HuH-7.5 (cell line): Measurements from ENCODE around the gene SHOC2.
A peak's percentile ranks its signal among the peaks of the same experiment; 100 is the strongest.
"Not testable (repeated sequence)": the region's sequence is repeated elsewhere in the genome, so short reads cannot be mapped to it uniquely, and the experiment has no call there.

ENCODE experiments used
- DNase-seq: peaks from one replicate; pipeline ENCODE4 v3.0.0; 2011; ENCODE audit warnings: low spot score

SHOC2 gene

DNA sequence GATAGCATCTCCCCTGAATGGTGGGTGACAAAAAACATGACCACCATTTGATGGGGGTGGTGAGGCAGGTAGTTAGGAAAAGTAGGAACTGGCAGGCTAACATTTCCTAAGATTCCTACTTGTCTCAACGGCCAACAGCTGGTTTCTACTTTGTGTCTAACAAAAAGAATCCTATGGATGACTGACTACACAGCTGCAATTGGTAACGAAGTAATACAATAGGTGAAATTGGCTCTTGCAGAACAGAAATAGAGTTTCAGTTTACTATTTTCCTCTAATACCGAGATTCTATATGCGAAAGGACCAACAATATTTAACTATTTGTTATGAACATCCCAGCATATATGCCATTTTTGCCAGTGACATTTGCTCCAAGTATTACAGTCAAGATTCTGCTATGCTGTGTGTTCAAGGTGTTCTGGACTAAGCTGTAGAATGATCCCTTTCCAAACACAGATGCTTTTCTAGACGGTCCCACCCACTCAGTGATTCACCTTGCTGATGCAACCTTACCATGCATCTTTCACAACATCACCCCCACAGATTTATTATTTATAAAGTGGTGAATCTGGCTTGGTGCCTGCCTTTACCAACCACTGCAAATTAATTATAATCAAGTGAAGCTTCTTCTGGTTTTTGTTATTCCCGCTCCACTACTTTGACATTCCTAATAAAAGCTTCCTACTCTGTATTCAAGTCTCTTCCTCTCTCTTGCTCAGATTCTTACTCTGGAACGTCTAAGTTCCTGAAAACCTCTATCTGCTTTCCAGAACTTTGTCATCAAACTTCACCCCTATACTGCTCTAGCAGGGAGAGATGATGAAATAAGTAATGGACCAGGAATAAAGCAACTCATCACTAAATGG is 17.2 kb upstream of the SHOC2 start:
- DNase-seq: no peak

DNA sequence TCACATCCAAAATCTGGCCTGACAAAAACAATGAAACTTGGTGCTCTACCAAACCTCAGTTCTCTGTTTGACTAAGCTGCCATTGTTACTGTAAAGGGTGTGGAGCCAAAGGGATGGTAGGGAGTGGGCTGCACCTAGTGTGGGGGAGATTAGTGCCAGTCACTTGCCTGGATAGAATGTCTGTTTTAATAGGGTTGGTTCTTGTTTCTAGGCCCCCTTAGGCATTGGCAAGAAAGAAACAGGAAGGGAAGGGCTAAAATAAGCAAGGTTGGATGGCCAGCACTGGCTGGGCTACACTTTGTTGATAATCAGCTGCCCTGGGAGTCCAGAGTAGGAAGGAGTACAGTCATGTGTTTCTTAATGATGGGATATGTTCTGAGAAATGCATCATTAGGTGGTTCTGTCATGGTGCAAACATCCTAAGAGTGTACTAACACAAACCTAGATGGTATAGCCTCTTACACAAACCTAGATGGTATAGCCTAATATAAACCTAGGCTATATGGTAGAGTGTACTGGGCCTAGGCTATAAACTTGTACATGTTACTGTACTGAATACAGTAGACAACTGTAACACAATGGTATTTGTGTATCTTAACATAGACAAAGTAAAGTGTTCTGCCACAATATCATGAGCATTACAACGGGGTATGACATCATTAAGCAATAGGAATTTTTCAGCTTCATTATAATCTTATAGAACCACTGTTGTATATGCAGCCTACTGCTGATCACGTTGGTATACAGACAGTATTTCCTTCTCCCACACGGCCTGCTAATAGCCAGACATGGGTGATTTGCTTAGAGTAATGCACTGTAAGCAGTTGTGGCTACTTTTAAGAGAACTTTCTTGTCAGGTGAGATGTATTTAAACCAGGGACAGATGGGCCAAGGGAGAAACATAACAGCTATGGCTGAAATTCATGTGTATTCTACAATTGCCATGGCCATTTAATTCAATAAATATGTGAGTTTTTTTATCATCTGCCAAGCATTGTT is 15.8 kb upstream of the SHOC2 start:
- no peak for DNase-seq

DNA sequence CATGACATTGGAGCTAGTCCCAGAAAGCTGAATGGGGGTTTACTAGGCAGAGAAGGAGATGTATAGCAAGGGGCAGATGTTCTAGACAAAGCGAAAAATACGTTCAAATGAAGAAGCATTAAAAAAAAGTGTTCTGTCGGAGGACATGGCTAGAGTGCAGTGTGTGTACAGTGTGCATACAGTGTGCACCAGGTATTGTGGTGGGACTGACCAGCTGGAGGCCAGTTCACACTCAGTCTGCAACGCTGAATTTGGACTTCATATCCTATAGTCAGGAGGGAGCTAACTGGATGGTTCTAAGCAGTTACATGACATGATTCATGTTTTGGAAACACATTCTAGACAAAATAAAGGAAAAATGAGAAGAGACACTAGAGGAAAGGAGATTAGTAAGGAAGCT is 9.3 kb upstream of the SHOC2 start:
- no peak for DNase-seq

DNA sequence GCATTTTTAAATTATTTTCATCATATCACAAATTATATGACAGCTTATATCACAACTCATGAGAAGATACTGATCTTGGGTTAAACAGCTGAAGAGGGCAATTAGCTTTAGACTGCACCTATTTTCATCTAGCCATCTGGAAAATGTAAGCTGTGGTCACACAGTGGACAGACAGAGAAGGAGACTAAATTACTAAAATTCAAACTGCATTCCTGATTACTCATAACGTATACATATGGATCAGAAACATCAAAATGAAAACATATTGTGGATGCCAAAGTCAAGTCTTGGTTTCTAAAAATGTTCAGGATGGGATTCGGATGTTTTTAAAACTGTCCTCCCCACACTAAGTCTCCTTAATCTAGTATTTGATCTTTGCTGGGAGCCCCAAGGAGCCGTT is 7.0 kb upstream of the SHOC2 start:
- no peak for DNase-seq

DNA sequence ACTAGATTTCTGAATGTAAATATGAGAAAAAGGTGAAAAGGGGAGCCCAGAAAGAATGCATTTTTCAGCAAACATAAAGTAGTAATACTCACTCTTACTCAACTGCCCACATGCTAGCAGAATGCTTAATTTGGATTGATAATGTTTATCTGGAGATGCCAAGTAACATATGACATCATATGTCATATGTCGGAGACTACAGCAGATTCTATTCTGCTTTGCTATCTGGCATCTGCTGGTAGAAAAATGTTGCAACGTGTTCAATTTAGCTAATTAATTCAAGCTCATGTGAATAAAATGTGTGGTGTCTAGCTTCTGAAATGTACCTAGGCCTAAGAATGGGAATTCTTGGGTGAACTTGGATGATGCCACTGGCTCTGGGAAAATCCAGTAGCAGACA is 5.0 kb upstream of the SHOC2 start:
- DNase-seq: no peak

DNA sequence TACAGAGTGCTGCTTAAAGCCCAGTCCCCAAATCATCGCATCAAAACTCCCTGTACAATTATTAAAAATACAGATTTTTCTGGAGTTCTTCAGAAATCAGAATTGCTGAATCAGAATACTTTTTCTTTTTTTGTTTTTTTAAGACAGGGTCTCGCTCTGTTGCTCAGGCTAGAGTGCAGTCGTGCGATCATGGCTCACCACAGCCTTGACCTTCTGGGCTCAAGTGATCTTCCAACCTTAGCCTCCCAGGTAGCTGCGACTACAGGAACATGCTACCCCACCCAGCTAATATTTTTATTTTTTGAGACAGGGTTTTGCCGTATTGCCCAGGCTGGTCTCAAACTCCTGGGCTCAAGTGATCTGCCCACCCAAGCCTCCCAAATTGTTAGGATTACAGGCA is 4.4 kb upstream of the SHOC2 start:
- no peak for DNase-seq

DNA sequence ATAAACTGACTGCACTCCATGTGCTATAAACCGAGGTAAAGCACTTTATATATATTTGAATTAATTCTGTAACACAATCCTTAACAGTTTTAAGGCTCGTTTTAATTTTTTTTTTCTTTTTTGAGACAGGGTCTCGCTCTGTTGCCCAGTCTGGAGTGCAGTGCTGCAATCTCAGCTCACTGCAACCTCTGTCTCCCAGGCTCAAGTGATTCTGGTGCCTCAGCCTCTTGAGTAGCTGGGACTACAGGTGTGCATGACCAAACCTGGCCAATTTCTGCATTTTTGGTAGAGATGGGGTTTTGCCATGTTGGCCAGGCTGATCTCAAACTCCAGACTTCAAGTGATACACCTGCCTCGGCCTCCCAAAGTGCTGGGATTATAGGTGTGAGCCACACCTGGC is 3.8 kb upstream of the SHOC2 start:
- not testable (repeated sequence) for DNase-seq

DNA sequence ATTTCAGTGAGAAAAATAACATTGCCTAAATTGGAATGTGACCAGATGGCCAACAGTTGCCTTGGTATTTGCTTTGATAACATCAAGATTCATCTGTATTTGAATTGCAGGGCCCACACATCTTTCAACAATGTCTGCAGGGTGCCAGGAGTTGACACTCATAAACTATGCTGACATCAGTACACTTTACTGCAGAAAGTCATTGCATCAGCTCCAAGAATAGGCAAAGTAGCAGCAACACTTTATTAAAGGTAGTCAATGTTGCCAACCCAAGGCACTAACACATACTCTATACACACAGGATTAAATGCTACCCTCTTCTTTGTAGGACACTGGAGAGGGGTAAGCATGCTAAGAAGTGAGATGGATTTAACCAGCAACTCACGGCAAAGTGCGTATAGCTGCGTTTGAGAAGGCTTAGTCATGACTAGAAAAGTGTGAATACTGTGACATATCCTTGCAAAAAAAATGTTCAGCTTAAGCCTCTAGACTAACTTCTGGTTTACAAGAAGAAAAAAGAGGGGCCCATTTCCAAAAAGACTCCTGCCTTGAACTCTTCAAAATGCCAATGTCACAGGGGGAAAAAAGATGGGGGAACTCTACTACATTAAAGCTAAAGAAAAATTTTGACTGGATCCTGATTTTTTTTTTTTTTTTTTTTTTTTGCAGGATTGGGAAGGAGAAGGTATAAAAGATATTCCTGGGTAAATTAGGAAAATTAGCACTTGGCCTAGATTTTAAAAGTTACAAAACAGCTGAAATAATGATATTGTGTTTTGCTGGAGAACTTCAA is 2.7 kb upstream of the SHOC2 start:
- no peak for DNase-seq

DNA sequence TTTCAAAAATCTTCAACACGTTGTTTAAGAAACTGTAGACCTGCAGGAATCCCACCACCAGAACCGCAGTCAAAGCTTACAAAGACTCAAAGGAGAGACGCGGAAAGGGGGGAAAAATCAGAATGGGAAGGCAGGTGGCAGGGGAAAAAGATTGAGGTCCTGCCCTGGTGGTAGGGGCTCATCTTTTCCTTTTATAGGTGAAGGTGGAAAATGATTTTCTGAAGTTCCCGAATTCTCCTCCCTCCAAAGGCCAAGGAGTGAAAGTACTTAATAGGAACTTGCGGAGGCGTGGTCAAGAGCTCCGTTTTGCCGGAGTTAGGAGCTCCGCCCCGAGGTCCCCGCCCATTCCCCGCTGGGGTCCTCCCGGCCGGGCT is 1.1 kb upstream of the SHOC2 start:
- DNase-seq: peak; percentile 81

DNA sequence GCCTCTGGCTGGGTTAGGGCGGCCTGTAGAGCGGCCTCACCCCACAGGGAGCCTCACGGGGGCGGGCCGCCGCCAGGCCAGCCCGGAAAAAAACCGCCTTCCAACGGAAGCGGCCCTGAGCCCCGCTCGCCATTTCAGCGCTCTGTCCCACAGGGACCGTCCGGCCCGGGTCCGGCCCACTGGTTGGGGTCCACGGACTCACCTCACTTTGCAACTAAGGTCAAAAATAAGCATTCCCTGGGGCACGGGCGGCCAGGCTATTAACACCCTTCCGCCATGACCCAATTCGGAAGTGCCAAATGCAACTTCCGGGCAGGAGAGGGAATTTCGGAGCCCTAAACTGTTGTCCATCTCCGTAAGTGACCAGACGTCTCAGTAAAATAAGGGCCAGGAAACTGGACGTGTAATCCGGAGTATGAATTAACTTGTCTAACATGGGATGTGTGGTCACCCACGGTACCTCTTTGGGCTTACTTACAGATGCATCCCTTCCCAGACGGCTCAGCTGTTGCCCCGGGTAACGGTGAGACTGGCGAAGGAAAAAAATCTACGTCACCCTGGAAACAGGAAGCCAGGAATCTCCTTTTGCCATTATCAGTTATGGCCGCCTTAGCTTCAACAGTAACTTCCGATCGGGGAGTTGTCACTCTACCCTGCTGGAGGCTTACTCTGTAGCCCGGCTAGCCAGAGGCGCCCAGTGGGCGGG is 608 bp upstream of the SHOC2 start, which contains the start of gene BBIP1:
Gene BBIP1 (minus strand): TSS at position 538 of the 706 bp plus-strand sequence. CDS start 1,023 bp downstream, outside the sequence.
- DNase-seq: peak; percentile 31

DNA sequence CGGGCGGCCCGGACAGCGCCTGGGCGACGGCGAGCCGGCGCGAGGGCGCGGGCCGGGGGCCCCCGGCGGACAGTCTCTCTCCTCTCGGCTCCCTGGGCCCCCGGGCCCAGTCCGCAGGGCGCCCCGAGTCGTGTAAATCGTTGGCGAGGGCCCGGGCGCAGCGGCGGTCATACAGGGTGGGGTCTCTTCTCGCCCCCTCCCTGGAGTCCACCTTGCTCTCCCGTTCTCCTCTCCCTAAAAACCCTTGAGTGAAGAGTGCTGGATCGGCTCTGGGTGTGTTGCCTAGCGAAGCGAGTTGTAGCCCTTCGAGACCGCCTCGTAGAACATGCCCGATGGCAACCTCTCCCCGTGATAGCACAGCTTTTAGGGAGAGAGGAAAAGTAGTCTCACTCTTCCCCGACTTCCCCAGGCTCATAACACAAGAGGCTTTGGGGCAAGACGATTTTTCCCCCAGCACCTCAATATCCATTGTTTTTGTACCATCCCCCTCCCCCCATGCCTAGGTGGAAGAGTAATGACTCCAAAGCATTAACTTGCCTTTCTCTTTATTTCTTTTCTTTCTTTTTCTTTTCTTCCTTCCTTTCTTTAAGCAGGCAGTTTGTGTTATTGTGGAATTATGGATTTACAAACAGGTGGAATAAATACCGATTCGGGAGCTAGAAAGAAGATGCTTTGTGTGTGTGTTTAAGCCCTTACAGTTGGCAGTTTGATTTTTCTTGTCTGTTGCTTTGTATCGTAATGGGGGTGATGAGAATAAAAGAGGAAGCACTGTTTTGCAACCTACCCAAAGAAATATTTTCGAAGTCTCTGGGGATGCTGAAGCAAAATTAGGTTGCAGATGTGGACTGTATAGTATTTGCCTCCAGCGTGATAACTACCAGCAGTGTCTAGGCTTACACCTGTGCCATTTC is 822 bp downstream of the SHOC2 start:
- peak; percentile 22 for DNase-seq

DNA sequence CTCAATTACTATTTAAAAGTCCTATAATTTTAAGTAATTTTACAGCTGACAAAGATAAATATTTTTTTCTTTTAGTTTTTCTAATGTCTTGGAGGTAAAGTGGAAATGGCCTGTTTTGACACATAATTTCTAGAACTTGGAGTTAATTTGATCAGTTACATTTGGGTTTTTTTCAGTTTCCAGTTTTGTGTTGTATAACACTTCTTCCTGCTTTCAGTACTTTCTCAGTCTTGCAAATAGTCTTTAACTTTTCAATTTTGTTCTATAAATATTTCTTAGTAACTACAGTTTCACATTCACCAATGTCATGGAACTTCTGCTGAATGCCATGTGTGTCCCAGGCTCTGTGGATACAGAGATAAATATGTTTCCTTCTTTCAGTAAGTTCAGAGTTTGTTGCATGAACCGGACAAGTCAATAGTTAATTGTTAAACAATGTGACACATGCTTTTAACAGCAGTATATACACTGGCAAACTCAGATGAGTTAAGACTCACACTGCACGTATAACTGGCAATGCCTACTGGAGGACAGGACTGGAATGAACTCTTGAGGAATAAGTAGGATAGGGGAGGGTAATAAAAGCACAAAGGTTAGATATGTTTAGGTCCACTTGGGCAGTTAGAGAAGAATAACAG is 4.6 kb downstream of the SHOC2 start:
- DNase-seq: no peak

DNA sequence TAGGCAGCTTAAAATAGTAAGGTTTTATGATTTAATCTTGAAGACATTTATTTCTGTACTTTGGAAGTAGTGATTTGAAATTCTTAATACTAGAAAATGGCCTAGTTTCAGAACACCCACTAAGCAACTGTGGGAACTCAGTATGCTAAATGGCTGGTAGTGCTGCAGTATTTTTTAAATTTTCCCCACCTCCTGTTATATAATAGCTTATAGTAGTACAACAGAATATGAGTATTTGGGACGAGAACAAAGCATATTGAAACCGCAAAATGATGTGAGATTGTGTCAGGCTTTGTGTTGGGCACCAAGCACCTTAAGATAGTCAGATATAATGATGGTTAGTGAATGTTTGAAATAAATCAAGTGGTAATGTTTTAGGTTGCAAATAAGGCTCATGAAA is 8.1 kb downstream of the SHOC2 start:
- no peak for DNase-seq

DNA sequence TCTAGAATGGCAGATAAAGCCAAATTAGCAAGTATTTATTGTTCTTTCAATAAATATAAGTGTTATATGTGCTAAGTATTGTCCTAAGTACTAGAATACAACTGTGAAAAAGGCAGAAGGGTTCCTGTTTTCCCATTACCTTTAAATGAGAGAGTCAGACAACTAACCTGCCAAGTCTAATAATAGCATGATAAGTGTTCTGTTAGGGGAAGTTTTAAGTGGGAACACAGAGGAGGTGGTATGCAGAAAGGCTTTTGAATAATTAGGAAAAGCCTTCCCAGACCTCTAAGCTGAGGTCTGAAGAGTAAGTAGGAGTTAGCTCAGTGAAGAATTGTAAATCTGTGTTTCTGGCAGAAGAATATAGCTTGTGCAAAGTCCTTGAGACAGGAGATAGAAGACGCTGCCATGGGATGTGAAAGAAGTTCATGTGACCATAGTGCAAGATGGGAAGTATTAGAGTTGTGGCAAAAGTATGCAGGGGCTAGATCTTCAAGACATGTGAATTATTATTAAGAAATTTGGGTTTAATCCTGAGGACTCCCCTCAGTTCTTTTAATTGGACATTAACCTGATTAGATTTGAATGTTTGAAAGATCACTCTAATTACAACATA is 12.5 kb downstream of the SHOC2 start:
- DNase-seq: no peak

DNA sequence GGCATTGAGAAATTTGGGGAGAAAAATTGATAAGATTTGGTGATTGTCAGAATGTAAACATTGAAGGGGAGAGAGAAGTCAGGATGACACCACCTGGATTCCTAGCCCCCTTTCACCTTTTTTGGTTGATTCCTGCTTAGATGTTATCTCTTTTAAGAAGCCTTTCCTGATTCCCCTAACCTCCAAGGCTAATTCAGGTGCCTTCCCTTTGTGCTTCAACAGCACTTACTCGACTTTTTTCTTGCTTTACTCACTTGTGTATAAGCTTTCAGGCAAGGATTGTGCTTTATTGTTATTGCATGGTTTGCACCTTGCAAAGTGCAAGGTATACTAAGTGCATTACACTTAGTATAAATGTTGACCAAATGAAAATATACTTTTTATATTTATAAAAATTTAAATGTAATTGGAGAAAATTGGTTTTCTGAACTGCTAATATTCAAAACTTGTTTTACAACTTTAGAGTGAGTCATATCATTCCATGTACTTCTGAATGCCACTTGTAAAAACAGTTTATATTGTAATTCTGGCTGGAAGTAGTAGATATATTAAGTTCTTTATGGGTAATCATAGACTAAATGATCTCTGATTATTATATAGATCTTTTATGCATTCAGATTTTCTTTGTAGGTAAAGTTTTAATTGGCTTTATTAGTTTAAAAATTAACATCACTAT is 13.2 kb downstream of the SHOC2 start:
- DNase-seq: no peak

DNA sequence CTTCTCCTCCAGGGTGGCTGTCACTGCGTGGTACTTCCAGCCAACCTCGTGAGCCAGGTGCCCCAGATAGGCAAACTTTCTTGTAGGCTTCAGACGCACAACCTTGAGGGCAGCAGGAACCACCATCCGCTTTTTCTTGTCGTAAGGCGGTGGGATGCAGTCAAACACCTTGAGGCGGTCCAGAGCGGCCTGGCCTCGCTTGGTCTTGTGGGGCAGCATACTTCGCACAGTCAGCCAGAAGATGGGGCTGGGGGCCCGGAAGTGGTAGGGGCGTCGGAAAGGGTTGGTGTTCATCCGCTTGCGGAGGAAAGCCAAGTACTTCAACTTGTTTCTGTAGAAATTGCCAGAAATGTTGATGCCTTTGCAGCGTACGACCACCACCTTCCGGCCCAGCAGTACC is 17.4 kb downstream of the SHOC2 start:
- no peak for DNase-seq

DNA sequence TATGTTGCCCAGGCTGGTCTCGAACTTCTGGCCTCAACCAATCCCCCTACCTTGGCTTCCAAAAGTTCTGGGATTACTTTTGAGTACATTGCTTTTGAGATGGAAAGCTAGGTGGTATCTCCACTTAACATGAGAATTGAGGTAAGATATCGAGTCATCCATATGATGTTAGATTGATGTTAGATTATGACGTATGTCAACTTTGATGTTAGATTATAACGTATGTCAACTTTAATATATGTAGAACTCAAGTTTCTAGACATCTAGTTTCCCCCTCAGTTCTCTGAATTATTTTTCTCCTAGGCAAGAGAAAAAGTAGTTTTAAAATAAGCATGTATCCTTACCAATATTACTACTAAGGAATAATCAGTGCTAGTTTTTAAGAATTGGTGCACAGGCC is 20.0 kb downstream of the SHOC2 start:
- no peak for DNase-seq

DNA sequence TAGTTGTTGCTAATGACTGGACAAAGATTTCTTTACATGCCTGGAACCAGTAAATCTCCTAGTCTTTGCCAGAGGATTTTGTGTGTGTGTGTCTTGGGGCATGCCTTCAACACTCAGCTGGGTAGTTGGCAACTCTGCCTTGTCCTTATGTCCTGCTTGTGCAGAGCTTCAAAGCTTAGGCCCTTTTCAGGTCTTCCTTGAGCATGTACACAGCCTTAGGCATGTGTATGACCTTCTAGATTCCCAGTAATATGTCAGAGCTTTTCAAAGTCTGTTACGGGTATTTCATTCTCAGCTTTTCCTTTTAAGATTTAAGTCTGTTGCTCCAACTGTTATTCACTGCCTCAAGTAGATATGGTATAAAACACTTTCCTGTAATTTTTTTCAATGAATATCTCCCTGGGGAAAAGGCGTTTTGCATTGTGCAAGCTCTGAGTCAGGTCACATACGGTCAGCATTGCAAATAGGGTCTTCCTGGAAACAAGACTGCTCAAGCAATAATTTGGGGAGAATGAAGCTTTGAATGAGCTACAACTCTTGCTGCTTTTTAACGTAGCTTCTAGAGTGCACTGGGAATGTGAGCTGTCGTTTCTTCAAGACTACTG is 25.5 kb downstream of the SHOC2 start:
- DNase-seq: no peak
